Measurements from ENCODE around the gene UCHL3.

- TF ChIP-seq POLR2AphosphoS5 (IDR thresholded peaks at IDR 0.05) = no peak
- TF ChIP-seq CTCF (IDR thresholded peaks at IDR 0.05) = no peak
- TF ChIP-seq POLR2A (IDR thresholded peaks at IDR 0.05) = no peak
Observed at GRCh38 chr13:75581874-75582640, 32.5 kb downstream of the UCHL3 start.

Data from prostate gland (tissue), 2 donors.